ENCODE results near the gene ILF2.

ILF2 gene

DNA sequence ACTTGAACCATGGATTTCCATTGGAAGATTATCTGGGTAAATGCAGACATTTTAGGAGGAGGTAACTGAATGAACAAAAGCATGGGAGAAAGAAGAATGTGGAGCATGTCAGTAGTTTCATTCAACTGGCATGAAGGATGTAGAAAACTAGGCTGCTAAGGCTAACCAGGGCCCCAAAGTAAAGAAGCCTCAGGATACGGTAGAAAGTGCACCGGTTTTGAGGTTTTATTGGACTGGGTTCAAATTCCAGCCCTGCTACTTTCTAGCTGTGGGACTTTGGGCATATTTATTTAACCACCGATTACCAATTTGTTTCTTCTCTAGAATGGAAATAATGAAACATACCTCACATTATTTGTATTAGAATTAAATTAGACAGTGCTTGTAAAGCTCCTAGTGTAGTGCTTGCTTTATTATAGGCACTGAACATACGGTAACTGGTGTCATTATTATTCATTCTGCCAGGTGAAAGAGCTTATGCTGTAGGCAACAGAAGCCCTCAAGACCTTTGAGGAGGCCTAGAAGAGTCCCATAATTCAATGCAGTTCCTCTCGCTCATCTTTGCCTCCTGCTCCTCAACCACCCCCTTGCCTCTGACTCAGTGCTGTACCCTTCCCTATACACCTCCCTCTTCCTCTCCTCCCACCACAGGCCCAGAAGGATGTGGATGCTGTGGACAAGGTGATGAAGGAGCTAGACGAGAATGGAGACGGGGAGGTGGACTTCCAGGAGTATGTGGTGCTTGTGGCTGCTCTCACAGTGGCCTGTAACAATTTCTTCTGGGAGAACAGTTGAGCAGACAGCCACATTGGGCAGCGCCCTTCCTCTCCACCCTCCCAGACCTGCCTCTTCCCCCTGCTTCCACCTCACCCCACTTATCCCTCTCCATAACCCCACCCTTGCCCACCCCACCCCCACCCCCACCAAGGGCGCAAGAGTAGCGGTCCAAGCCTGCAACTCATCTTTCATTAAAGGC, 39.5 kb downstream of the ILF2 start:
- H3K36me3 ChIP-seq (ENCODE audit: control insufficient read depth in 2 of 2, insufficient read depth in 1 of 2, low read length in 2 of 2) = peaks cover 9 to 13% of the 10 kb centered on the region in 2 experiments; a peak in 2 of 3 replicates
- H3K27ac ChIP-seq (ENCODE audit: extremely low read depth, low read depth, low read length) = no peak overlapping the region
- ChIA-PET CTCF (interaction anchor here (1.3 kb wide), 1 partner anchor 59 kb away, joined by 4 read pairs; no protein-coding TSS in a partner anchor), POLR2A (no interaction called here)
- H3K9me3 ChIP-seq (ENCODE audit: control insufficient read depth, insufficient read depth, low read depth, low read length) = no peaks in the 10 kb centered on the region
- peak; percentile 46; the same call in 1 of the 2 replicates for TF ChIP-seq KLF1 (tag by site-specific recombination; IDR thresholded peaks at IDR 0.05)
- no peak for TF ChIP-seq YY1 (tag by site-specific recombination; IDR thresholded peaks at IDR 0.05)
- TF ChIP-seq ZFHX2 (tag by site-specific recombination; conservative IDR thresholded peaks at IDR 0.05) = peak; percentile 28; the same call in 1 of the 2 replicates
- TF ChIP-seq, protein P1, sequence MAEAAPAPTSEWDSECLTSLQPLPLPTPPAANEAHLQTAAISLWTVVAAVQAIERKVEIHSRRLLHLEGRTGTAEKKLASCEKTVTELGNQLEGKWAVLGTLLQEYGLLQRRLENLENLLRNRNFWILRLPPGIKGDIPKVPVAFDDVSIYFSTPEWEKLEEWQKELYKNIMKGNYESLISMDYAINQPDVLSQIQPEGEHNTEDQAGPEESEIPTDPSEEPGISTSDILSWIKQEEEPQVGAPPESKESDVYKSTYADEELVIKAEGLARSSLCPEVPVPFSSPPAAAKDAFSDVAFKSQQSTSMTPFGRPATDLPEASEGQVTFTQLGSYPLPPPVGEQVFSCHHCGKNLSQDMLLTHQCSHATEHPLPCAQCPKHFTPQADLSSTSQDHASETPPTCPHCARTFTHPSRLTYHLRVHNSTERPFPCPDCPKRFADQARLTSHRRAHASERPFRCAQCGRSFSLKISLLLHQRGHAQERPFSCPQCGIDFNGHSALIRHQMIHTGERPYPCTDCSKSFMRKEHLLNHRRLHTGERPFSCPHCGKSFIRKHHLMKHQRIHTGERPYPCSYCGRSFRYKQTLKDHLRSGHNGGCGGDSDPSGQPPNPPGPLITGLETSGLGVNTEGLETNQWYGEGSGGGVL (tag by site-specific recombination; IDR thresholded peaks at IDR 0.05) = 0 out of 2 replicates have a peak, but pooled peaks have one; percentile 20
- peak; percentile 52; the same call in 1 of the 2 replicates for TF ChIP-seq EGR2 (tag by site-specific recombination; IDR thresholded peaks at IDR 0.05; ENCODE audit: low read depth)
- no peak overlapping the region for H3K4me3 ChIP-seq (ENCODE audit: low read depth, low read length)
- H3K4me1 ChIP-seq (ENCODE audit: control insufficient read depth, insufficient read depth, low read length) = 0 out of 2 replicates have a peak, but pooled peaks cover 3% of the 10 kb centered on the region

DNA sequence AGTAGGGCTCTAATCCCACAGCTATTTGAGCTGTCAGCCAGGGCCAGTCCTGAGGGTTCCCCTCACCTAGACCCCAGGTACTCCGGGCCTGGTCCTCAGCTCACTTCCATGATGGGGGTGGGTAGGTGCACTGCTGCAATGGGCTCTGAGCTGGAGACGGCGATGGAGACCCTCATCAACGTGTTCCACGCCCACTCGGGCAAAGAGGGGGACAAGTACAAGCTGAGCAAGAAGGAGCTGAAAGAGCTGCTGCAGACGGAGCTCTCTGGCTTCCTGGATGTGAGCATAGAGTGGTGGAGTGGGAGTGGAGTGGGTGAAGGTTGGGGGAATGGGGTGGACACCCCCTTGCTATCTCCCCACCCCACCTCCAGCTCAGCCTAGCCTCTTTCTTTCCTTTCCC, 40.4 kb downstream of the ILF2 start:
- POLR2A ChIA-PET = interaction anchor here (0.9 to 1.5 kb wide), 3 partner anchors 16 to 64 kb away, joined by 3 to 6 read pairs (median 3); no protein-coding TSS in a partner anchor
- peaks cover 0 to 7% of the 10 kb centered on the region in 2 experiments; a peak in 2 of 3 replicates for H3K36me3 ChIP-seq (ENCODE audit: control insufficient read depth in 2 of 2, insufficient read depth in 1 of 2, low read length in 2 of 2)
- no peak overlapping the region for H3K4me3 ChIP-seq (ENCODE audit: low read depth, low read length)
- CTCF ChIA-PET = interaction anchor here (1.3 to 7.4 kb wide), 2 partner anchors 58 to 120 kb away, joined by 4 to 54 read pairs; no protein-coding TSS in a partner anchor
- H3K4me1 ChIP-seq (ENCODE audit: control insufficient read depth, insufficient read depth, low read length) = 0 out of 2 replicates have a peak, but pooled peaks cover 3% of the 10 kb centered on the region
- H3K9me3 ChIP-seq (ENCODE audit: control insufficient read depth, insufficient read depth, low read depth, low read length) = no peaks in the 10 kb centered on the region
- H3K27ac ChIP-seq (ENCODE audit: extremely low read depth, low read depth, low read length) = no peak overlapping the region
- TF ChIP-seq ZFHX2 (tag by site-specific recombination; conservative IDR thresholded peaks at IDR 0.05) = peak; percentile 58; the same call in 1 of the 2 replicates
- no peak for TF ChIP-seq ZNF560 (tag by site-specific recombination; IDR thresholded peaks at IDR 0.05; ENCODE audit: borderline replicate concordance)

DNA sequence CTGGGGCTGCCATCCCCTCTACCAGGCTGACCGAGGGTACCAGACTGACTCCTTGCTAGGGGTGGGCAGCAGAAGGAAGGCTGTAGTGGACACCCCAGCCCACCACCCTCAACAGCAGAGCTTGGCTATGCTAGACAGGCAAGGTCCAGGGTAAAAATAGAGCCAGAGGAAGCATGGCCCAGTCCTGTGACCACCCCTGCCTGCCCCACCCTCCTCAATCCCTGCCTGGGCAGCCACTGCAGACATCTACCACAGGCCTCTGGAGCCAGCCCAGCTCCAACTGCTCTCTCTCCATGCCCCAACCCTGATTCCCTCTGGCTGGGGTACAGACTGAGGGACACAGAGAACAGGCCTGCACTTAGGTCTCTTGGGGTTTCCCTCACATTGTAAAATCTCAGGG, 40.8 kb downstream of the ILF2 start:
- TF ChIP-seq ZNF530 (tag by site-specific recombination; IDR thresholded peaks at IDR 0.05; ENCODE audit: low read depth) (no peak), ZNF223 (tag by site-specific recombination; IDR thresholded peaks at IDR 0.05) (0 out of 2 replicates have a peak, but pooled peaks have one; percentile 19)
- CTCF ChIA-PET = interaction anchor here (0.6 to 7.4 kb wide), 3 partner anchors 43 to 119 kb away, joined by 3 to 54 read pairs (median 4); no protein-coding TSS in a partner anchor
- no peak overlapping the region for H3K27ac ChIP-seq (ENCODE audit: extremely low read depth, low read depth, low read length)
- peaks cover 0 to 10% of the 10 kb centered on the region in 2 experiments; a peak in 2 of 3 replicates for H3K36me3 ChIP-seq (ENCODE audit: control insufficient read depth in 2 of 2, insufficient read depth in 1 of 2, low read length in 2 of 2)
- 0 out of 2 replicates have a peak, but pooled peaks cover 3% of the 10 kb centered on the region for H3K4me1 ChIP-seq (ENCODE audit: control insufficient read depth, insufficient read depth, low read length)
- H3K9me3 ChIP-seq (ENCODE audit: control insufficient read depth, insufficient read depth, low read depth, low read length) = no peaks in the 10 kb centered on the region
- POLR2A ChIA-PET = interaction anchor here (0.9 to 1.5 kb wide), 3 partner anchors 16 to 63 kb away, joined by 3 to 6 read pairs (median 3); no protein-coding TSS in a partner anchor
- no peak overlapping the region for H3K4me3 ChIP-seq (ENCODE audit: low read depth, low read length)

DNA sequence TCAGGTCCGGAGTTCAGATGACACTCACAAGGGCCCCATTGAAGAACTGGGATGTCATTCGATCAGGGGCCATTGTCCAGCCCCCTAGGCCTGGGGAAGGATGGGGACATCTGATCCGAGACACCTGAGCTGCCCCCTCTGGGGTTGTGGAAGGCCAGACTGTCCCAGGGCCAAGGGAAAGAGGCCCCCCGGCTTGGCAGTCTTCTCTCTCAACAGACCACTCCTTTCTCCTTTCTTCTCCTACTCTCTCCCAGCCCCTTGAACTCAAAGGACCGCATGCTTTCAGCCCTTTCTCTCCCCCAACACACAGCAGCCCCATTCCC, 41.5 kb downstream of the ILF2 start:
- ChIA-PET POLR2A (interaction anchor here (1.0 to 2.6 kb wide), 3 partner anchors 18 to 63 kb away, joined by 3 to 13 read pairs (median 3); no protein-coding TSS in a partner anchor), CTCF (interaction anchor here (0.7 to 7.4 kb wide), 5 partner anchors 51 to 277 kb away, joined by 4 to 54 read pairs (median 5); no protein-coding TSS in a partner anchor)
- H3K36me3 ChIP-seq (ENCODE audit: control insufficient read depth in 2 of 2, insufficient read depth in 1 of 2, low read length in 2 of 2) = peaks cover 0 to 15% of the 10 kb centered on the region in 2 experiments; a peak in 2 of 3 replicates
- H3K27ac ChIP-seq (ENCODE audit: extremely low read depth, low read depth, low read length) = no peak overlapping the region
- H3K4me3 ChIP-seq (ENCODE audit: low read depth, low read length) = no peak overlapping the region
- 0 out of 2 replicates have a peak, but pooled peaks cover 3% of the 10 kb centered on the region for H3K4me1 ChIP-seq (ENCODE audit: control insufficient read depth, insufficient read depth, low read length)
- no peaks in the 10 kb centered on the region for H3K9me3 ChIP-seq (ENCODE audit: control insufficient read depth, insufficient read depth, low read depth, low read length)
- TF ChIP-seq, protein P2, sequence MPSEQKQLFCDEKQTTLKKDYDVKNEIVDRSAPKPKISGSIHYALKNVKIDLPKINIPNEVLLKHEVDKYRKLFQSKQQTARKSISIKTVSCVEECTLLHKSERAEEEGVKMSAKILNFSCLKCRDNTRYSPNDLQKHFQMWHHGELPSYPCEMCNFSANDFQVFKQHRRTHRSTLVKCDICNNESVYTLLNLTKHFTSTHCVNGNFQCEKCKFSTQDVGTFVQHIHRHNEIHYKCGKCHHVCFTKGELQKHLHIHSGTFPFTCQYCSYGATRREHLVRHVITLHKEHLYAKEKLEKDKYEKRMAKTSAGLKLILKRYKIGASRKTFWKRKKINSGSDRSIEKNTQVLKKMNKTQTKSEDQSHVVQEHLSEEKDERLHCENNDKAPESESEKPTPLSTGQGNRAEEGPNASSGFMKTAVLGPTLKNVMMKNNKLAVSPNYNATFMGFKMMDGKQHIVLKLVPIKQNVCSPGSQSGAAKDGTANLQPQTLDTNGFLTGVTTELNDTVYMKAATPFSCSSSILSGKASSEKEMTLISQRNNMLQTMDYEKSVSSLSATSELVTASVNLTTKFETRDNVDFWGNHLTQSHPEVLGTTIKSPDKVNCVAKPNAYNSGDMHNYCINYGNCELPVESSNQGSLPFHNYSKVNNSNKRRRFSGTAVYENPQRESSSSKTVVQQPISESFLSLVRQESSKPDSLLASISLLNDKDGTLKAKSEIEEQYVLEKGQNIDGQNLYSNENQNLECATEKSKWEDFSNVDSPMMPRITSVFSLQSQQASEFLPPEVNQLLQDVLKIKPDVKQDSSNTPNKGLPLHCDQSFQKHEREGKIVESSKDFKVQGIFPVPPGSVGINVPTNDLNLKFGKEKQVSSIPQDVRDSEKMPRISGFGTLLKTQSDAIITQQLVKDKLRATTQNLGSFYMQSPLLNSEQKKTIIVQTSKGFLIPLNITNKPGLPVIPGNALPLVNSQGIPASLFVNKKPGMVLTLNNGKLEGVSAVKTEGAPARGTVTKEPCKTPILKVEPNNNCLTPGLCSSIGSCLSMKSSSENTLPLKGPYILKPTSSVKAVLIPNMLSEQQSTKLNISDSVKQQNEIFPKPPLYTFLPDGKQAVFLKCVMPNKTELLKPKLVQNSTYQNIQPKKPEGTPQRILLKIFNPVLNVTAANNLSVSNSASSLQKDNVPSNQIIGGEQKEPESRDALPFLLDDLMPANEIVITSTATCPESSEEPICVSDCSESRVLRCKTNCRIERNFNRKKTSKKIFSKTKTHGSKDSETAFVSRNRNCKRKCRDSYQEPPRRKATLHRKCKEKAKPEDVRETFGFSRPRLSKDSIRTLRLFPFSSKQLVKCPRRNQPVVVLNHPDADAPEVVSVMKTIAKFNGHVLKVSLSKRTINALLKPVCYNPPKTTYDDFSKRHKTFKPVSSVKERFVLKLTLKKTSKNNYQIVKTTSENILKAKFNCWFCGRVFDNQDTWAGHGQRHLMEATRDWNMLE (tag by site-specific recombination; conservative IDR thresholded peaks at IDR 0.05; ENCODE audit: low read depth) = no peak
- TF ChIP-seq GLIS1 (tag by site-specific recombination; IDR thresholded peaks at IDR 0.05) (peak; percentile 36; the same call in 1 of the 2 replicates), PRDM1 (tag by site-specific recombination; IDR thresholded peaks at IDR 0.05) (peak; percentile 82), ZNF707 (tag by site-specific recombination; IDR thresholded peaks at IDR 0.05) (no peak)
